ENCODE results near the gene TRAPPC1.

TRAPPC1 gene

DNA sequence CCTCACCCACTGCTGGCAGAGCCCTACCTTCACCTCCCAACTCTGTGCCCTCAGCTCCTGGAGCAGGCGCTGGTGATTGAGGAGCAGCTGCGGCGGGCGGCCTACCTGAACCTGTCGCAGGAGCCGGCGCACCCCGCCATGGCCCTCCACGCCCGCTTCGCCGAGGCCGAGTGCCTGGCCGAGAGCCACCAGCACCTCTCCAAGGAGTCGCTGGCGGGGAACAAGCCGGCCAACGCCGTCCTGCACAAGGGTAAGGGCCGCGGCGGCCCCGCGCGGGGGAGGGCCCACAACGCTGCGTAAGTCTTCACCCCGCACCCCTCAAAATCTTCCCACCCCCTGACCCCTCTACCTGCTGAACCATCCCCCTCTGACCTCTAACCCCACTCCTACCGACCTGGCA lies 22.7 kb downstream of the TRAPPC1 start:
- TF ChIP-seq, protein P1, sequence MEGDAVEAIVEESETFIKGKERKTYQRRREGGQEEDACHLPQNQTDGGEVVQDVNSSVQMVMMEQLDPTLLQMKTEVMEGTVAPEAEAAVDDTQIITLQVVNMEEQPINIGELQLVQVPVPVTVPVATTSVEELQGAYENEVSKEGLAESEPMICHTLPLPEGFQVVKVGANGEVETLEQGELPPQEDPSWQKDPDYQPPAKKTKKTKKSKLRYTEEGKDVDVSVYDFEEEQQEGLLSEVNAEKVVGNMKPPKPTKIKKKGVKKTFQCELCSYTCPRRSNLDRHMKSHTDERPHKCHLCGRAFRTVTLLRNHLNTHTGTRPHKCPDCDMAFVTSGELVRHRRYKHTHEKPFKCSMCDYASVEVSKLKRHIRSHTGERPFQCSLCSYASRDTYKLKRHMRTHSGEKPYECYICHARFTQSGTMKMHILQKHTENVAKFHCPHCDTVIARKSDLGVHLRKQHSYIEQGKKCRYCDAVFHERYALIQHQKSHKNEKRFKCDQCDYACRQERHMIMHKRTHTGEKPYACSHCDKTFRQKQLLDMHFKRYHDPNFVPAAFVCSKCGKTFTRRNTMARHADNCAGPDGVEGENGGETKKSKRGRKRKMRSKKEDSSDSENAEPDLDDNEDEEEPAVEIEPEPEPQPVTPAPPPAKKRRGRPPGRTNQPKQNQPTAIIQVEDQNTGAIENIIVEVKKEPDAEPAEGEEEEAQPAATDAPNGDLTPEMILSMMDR (IDR thresholded peaks at IDR 0.05; ENCODE audit: low read depth, low read length, missing control alignments): no peak
- no peak for DNase-seq (ENCODE audit: low read depth)
- no peak overlapping the region for H3K4me3 ChIP-seq (ENCODE audit: low read depth, low read length)

DNA sequence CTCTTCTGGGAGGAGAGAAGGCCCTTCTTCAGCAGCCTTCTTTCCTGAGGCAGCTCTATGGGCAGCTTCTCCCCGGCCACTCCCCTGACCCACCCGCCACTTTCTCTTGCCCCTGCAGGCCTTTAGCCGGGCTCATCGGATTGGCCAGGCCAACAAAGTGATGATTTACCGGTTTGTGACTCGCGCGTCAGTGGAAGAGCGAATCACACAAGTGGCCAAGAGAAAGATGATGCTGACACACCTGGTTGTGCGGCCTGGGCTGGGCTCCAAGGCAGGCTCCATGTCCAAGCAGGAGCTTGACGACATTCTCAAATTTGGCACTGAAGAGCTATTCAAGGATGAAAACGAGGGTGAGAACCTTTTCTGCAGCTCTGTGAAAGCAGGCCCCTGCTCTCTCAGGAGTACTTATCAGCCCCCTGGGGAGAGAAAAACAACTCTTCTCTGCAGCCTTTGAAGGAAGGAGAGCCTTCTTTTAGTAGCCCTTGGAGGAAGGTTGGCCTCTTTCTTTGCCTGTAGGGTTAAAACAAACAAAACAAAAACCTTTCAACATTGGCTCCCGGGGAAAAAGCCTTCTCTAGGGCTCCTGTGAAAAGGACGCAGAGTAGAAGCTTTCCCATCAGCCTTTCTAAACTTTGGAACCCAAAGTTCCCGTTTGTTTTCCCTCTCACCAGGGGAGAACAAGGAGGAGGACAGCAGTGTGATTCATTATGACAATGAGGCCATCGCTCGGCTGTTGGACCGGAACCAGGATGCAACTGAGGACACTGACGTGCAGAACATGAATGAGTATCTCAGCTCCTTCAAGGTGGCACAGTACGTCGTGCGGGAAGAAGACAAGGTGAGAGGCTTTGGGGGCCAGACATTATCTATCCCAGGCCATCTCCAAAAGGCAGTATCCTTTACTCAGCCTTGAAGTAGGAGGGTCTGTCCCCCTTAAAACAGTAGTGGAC lies 28.3 kb downstream of the TRAPPC1 start:
- TF ChIP-seq, protein P1 (IDR thresholded peaks at IDR 0.05; ENCODE audit: low read depth, low read length, missing control alignments): no peak
- DNase-seq (ENCODE audit: low read depth): no peak
- H3K4me3 ChIP-seq (ENCODE audit: low read depth, low read length): no peak overlapping the region

DNA sequence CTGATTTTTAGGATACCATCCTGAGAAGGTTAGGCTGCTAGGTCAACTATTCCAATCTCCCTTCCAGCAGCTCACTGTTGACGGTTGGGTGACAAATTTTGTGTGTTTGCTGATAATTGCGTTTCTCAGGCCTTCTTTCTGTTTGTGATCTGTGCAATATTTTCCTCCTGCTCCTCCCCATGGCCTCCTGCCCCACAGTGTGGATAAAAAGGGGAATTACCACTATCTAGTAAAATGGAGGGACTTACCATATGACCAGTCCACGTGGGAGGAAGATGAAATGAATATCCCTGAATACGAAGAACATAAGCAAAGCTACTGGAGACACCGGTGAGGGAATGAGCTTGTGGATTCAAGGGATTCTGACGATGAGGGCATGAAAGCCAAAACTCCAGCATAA lies 34.0 kb downstream of the TRAPPC1 start:
- no peak overlapping the region for H3K4me3 ChIP-seq (ENCODE audit: low read depth, low read length)
- TF ChIP-seq, protein P1 (IDR thresholded peaks at IDR 0.05; ENCODE audit: low read depth, low read length, missing control alignments): no peak
- DNase-seq (ENCODE audit: low read depth): no peak

DNA sequence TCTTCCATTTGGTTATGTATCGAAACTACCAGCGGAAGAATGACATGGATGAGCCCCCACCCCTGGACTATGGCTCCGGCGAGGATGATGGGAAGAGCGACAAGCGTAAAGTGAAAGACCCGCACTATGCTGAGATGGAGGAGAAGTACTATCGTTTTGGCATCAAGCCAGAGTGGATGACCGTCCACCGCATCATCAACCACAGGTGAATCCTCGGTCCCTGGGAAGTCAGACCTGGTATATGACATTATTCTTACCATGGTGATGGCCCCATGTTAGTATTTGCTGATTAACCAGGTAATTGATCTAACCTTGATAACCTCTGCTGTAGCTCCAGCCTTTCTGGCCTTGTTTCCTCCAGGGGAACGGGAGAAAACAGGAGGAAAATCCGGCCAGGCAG lies 34.7 kb downstream of the TRAPPC1 start:
- TF ChIP-seq, protein P1 (IDR thresholded peaks at IDR 0.05; ENCODE audit: low read depth, low read length, missing control alignments): no peak
- no peak overlapping the region for H3K4me3 ChIP-seq (ENCODE audit: low read depth, low read length)
- DNase-seq (ENCODE audit: low read depth): no peak

DNA sequence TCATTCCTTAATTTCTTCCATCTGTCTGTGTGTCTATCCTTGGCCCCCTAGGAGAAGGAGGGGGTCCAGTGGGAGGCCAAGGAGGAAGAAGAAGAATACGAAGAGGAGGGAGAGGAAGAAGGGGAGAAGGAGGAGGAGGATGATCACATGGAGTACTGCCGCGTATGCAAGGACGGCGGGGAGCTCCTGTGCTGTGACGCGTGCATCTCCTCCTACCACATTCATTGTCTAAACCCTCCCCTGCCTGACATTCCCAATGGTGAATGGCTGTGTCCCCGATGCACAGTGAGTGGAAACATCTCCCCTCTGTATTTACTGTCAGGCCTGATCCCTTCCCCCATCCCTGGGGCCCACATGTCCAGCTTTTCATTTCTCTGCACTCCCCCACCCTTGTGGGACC lies 36.9 kb downstream of the TRAPPC1 start:
- TF ChIP-seq, protein P1 (IDR thresholded peaks at IDR 0.05; ENCODE audit: low read depth, low read length, missing control alignments): no peak

DNA sequence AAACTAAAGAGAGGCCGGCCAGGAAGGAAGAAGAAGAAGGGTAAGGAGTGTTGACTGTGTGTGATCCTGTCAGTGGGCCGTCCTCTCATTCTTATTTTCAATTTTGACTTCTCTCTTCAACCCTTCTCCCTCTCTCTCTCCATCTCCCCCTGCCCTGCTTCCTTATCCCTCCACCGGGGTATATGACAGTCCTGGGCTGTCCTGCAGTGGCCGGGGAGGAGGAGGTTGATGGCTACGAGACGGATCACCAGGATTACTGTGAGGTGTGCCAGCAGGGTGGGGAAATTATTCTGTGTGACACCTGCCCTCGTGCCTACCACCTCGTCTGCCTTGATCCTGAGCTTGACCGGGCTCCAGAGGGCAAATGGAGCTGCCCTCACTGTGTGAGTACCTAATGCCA lies 37.5 kb downstream of the TRAPPC1 start:
- no peak overlapping the region for H3K4me3 ChIP-seq (ENCODE audit: low read depth, low read length)
- TF ChIP-seq, protein P1 (IDR thresholded peaks at IDR 0.05; ENCODE audit: low read depth, low read length, missing control alignments): no peak
- no peak for DNase-seq (ENCODE audit: low read depth)

More for the DNA sequence above, 36.9 kb downstream of the TRAPPC1 start:
- DNase-seq (ENCODE audit: low read depth): no peak
- no peak overlapping the region for H3K4me3 ChIP-seq (ENCODE audit: low read depth, low read length)
